A549 (cell line): Measurements from ENCODE around the gene CACNA1G. TPM values are rescaled to one million over a fixed set of nuclear protein-coding genes. Genes with fewer than 3 reads are reported as not detected.
A peak's percentile ranks its signal among the peaks of the same experiment; 100 is the strongest.

Experiments used
- ATAC-seq, 2 experiments: fragments of 200-7000 bp in 1 of 2; fragments of >200 bp in 1 of 2; cut with Nextera tagmentation in 1 of 2; cut with Tn5 transposase in 1 of 2; 3 replicates each; pipeline versions ENCODE4 v1.8.0 to v1.9.1; 2018 to 2020; ENCODE audit warnings: mild to moderate bottlenecking in 1 of 2, moderate library complexity in 1 of 2
- CTCF ChIA-PET: fragments of 300-600 bp; sonication (Branson Sonifier 250); formaldehyde crosslinking; extraction: SDS; loops from one replicate; lab custom pipeline; 2021; ENCODE audit warnings: antibody characterized with exemption, inconsistent platforms; lab: Yijun Ruan, JAX
- POLR2A ChIA-PET: fragments of 350-600 bp; formaldehyde crosslinking; extraction: SDS; loops from one replicate; lab custom pipeline; 2021; ENCODE audit warnings: antibody characterized with exemption, inconsistent platforms; lab: Yijun Ruan, JAX
- DNase-seq, 2 experiments: peaks; one replicate each; pipeline versions ENCODE4 v3.0.0 to v3.0.0-alpha.2; 2011 to 2016; ENCODE audit warnings: low read depth in 1 of 2, low spot score in 1 of 2
- FAIRE-seq: peaks from 2 replicates; lab custom pipeline; 2011; peaks lifted over from hg19 to GRCh38; lab: Jason Lieb, UNC
- H3K27ac ChIP-seq, 2 experiments: fragments of >200 bp; sonication (Bioruptor Twin); formaldehyde crosslinking; 3 replicates each; pipeline ENCODE4 v1.5.1; 2016 to 2017
- H3K4me1 ChIP-seq: fragments of >200 bp; sonication (Bioruptor Twin); formaldehyde crosslinking; 3 replicates; pipeline ENCODE4 v1.6.1; 2016
- H3K4me2 ChIP-seq: fragments of >200 bp; sonication (Bioruptor Twin); formaldehyde crosslinking; 3 replicates; pipeline ENCODE4 v1.6.1; 2016
- H3K4me3 ChIP-seq: fragments of >200 bp; sonication (Bioruptor Twin); formaldehyde crosslinking; 3 replicates; pipeline ENCODE4 v1.5.1; 2016
- H3K9me3 ChIP-seq: fragments of >200 bp; sonication (Bioruptor Twin); formaldehyde crosslinking; 3 replicates; pipeline ENCODE4 v1.6.1; 2016
- BHLHE40 ChIP-seq: IDR thresholded peaks from 2 replicates; pipeline ENCODE4 v1.6.1; 2012; ENCODE audit warnings: low read depth, low read length, inconsistent platforms
- CBX8 ChIP-seq: fragments of 200-600 bp; sonication (generic); IDR thresholded peaks from 2 replicates; pipeline ENCODE4 v1.6.1; 2016
- CHD2 ChIP-seq: fragments of 150-350 bp; IDR thresholded peaks from 2 replicates; pipeline ENCODE4 v1.6.1; 2014; ENCODE audit warnings: low read length; ENCODE audit not compliant: partially characterized antibody
- CHD4 ChIP-seq: fragments of 200-600 bp; sonication (generic); IDR thresholded peaks from 2 replicates; pipeline ENCODE4 v1.6.1; 2016; ENCODE audit warnings: antibody characterized with exemption, mild to moderate bottlenecking, borderline replicate concordance
- ESRRA ChIP-seq: fragments of 150-350 bp; IDR thresholded peaks from 2 replicates; pipeline ENCODE4 v1.6.1; 2014; ENCODE audit warnings: mild to moderate bottlenecking, low read length, borderline replicate concordance
- FOSB ChIP-seq: fragments of 250-450 bp; sonication (Bioruptor Pico); IDR thresholded peaks from 2 replicates; pipeline ENCODE4 v1.5.0; 2020; ENCODE audit warnings: mild to moderate bottlenecking, moderate library complexity
- FOSL2 ChIP-seq, 2 experiments: fragments of 450-650 bp in 1 of 2; fragments of >200 bp in 1 of 2; sonication (Bioruptor Twin) in 1 of 2; formaldehyde crosslinking; IDR thresholded peaks; 2 replicates each; pipeline versions ENCODE4 v1.5.0 to v1.6.1; 2016 to 2020; ENCODE audit warnings: mild to moderate bottlenecking in 1 of 2, moderate library complexity in 1 of 2
- FOXS1 ChIP-seq: fragments of 250-450 bp; sonication (Bioruptor Pico); IDR thresholded peaks from 2 replicates; pipeline ENCODE4 v1.5.0; 2020; ENCODE audit warnings: mild to moderate bottlenecking, moderate library complexity
- HDAC2 ChIP-seq: fragments of 200-600 bp; sonication (generic); IDR thresholded peaks from 2 replicates; pipeline ENCODE4 v1.6.1; 2016
- HOXB13 ChIP-seq: fragments of 250-450 bp; sonication (Bioruptor Pico); IDR thresholded peaks from 2 replicates; pipeline ENCODE4 v1.5.0; 2020; ENCODE audit warnings: low read depth, mild to moderate bottlenecking, moderate library complexity
- JUNB ChIP-seq: fragments of >200 bp; sonication (Bioruptor Twin); formaldehyde crosslinking; IDR thresholded peaks from 2 replicates; pipeline ENCODE4 v1.6.1; 2016
- MYC ChIP-seq: IDR thresholded peaks from 2 replicates; pipeline ENCODE4 v1.6.1; 2012; ENCODE audit warnings: mild to moderate bottlenecking, inconsistent platforms, low read length, improper control_type of control experiment, borderline replicate concordance
- NFE2L2 ChIP-seq: fragments of 150-350 bp; conservative IDR thresholded peaks from 2 replicates; pipeline ENCODE4 v1.6.1; 2014; ENCODE audit warnings: low read length
- POLR2A ChIP-seq: IDR thresholded peaks from 2 replicates; pipeline ENCODE4 v1.6.1; 2012; ENCODE audit warnings: mild to moderate bottlenecking, low read length
- RAD21 ChIP-seq, 2 experiments: fragments of >200 bp in 1 of 2; sonication (Bioruptor Twin) in 1 of 2; formaldehyde crosslinking in 1 of 2; IDR thresholded peaks in 1 of 2; conservative IDR thresholded peaks in 1 of 2; 2 replicates in 1 of 2; 3 replicates in 1 of 2; pipeline ENCODE4 v1.6.1; 2012 to 2018; ENCODE audit warnings: inconsistent platforms in 1 of 2
- RNF2 ChIP-seq: fragments of 200-600 bp; sonication (generic); IDR thresholded peaks from 2 replicates; pipeline ENCODE4 v1.6.1; 2016; ENCODE audit warnings: low read depth, mild to moderate bottlenecking, antibody characterized with exemption, moderate library complexity, borderline replicate concordance
- SMC3 ChIP-seq: fragments of >200 bp; sonication (Bioruptor Twin); formaldehyde crosslinking; IDR thresholded peaks from 3 replicates; pipeline ENCODE4 v1.6.1; 2018; ENCODE audit warnings: inconsistent platforms
- ZFP36 ChIP-seq: fragments of 450-650 bp; IDR thresholded peaks from 2 replicates; pipeline ENCODE4 v1.6.1; 2014; ENCODE audit warnings: borderline replicate concordance; ENCODE audit not compliant: partially characterized antibody
- ZSCAN20 ChIP-seq: fragments of 250-450 bp; sonication (Bioruptor Pico); IDR thresholded peaks from 2 replicates; pipeline ENCODE4 v1.8.0; 2022; ENCODE audit warnings: mild to moderate bottlenecking, moderate library complexity
- WGBS: methylation state at CpG from one replicate; pipeline ENCODE4 v1.1.6; 2017; ENCODE audit errors: missing lambda C conversion rate; 5-methylcytosine and 5-hydroxymethylcytosine counted together
- polyA plus RNA-seq, 4 experiments: library from polyadenylated mRNA; depleted of rRNA in 3 of 4; stranded (reverse); fragments of >200 nt; fragmentation: RNase III in 1 of 4; extraction: RNeasy Plus Mini Kit Qiagen cat#74134 plus additional on column Dnase treatment in 1 of 4; gene quantifications; 2 replicates in 3 of 4; 3 replicates in 1 of 4; pipeline ENCODE4 v1.2.3, GENCODE V29; 2011 to 2017
- TF ChIP-seq, protein P1 (sequence below): fragments of 150-350 bp; IDR thresholded peaks from 2 replicates; pipeline ENCODE4 v1.6.1; 2014; ENCODE audit warnings: low read depth, mild to moderate bottlenecking, low read length
- TF ChIP-seq, protein P2 (sequence below): IDR thresholded peaks from 2 replicates; pipeline ENCODE4 v1.6.1; 2012; ENCODE audit warnings: low read depth, borderline replicate concordance
- TF ChIP-seq, protein P3 (sequence below): fragments of 250-450 bp; sonication (Bioruptor Pico); IDR thresholded peaks from 2 replicates; pipeline ENCODE4 v1.5.0; 2020; ENCODE audit warnings: low read depth, mild to moderate bottlenecking, moderate library complexity

The CACNA1G gene
- polyA plus RNA-seq, 2 of the 4 experiments (the other 2 are of a cell fraction), result 4.0 to 8.9 TPM

DNA sequence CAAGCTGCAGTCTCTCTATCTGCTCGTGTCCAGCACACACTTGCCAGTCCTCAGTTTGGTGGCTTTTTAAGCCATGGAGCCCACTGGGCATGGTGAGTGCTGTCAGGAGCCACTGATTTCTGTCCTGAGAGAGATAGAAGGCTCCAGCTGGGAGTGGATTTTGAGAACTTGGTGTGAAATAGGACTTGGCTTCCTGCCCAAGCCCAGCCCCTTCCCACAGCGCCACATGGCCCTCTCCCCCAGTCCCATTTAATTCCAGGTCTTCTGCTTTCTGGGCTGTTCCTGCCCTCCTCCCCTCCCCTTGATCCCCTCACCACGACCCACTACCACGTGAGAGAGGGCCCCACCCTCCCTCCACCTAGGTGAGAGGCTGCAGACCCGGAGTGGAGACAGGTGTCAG, 59.7 kb downstream of the CACNA1G start:
- WGBS, result 77% methylated on average over 5 of the region's 5 CpGs
- no peak for FAIRE-seq
- ATAC-seq, result peak in 1 of 2 experiments; percentile 15; a peak in 3 of 6 replicates
- no peak for DNase-seq
- Histone ChIP-seq H3K4me1 (peaks cover 30% of the 10 kb centered on the region), H3K27ac (peak overlapping the region in 1 of 2 experiments; percentile 71; a peak in 4 of 6 replicates)
- POLR2A ChIA-PET, result interaction anchor here (0.6 kb wide), 1 partner anchor 78 kb away, joined by 3 read pairs; no protein-coding TSS in a partner anchor
- TF ChIP-seq, protein P1, sequence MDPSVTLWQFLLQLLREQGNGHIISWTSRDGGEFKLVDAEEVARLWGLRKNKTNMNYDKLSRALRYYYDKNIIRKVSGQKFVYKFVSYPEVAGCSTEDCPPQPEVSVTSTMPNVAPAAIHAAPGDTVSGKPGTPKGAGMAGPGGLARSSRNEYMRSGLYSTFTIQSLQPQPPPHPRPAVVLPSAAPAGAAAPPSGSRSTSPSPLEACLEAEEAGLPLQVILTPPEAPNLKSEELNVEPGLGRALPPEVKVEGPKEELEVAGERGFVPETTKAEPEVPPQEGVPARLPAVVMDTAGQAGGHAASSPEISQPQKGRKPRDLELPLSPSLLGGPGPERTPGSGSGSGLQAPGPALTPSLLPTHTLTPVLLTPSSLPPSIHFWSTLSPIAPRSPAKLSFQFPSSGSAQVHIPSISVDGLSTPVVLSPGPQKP, result no peak
- TF ChIP-seq FOXS1 (CRISPR knock-in tag) (no peak), BHLHE40 (no peak)
- TF ChIP-seq, all 56 proteins: peak for 0
- no peak overlapping the region for H3K4me3 ChIP-seq
- no peak overlapping the region for H3K4me2 ChIP-seq
- no peaks in the 10 kb centered on the region for H3K9me3 ChIP-seq
- CTCF ChIA-PET, result interaction anchor here (0.6 to 48.0 kb wide), 8 partner anchors 8 to 1321 kb away, joined by 3 to 2097 read pairs (median 4); partner anchors contain the start of genes ANKRD40 and SPATA20

DNA sequence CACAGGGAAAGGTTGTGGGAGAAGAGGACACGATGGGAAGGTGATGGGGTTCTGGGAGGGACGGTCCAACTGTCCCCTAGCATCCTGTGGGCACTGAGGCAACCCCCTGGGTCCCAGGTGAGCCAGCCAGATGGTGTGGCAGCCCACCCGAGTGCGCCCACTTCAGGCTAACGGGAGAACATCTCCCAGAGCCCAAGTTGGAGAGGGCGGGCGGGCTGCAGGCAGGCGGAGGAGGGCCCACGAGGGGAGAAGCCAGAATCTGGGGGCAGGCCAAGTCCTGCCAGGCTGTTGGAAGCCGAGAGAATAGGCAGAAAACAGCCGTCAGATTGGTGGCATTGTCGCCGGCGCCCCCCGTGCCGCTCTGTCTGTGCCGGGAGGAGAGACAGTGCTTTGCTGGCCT, 60.3 kb downstream of the CACNA1G start:
- POLR2A ChIA-PET, result no interaction called here
- no peak for FAIRE-seq
- TF ChIP-seq RNF2 (no peak), CHD2 (no peak), HOXB13 (CRISPR knock-in tag) (no peak), ESRRA (no peak), MYC (no peak), HDAC2 (no peak), POLR2A (no peak), CHD4 (no peak)
- TF ChIP-seq, protein P2, sequence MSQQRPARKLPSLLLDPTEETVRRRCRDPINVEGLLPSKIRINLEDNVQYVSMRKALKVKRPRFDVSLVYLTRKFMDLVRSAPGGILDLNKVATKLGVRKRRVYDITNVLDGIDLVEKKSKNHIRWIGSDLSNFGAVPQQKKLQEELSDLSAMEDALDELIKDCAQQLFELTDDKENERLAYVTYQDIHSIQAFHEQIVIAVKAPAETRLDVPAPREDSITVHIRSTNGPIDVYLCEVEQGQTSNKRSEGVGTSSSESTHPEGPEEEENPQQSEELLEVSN, result no peak
- TF ChIP-seq, all 56 proteins: peak for 0
- Histone ChIP-seq H3K4me1 (peaks cover 31% of the 10 kb centered on the region), H3K9me3 (no peaks in the 10 kb centered on the region), H3K27ac (peak overlapping the region in 1 of 2 experiments; percentile 71; a peak in 2 of 6 replicates), H3K4me2 (no peak overlapping the region), H3K4me3 (no peak overlapping the region)
- CTCF ChIA-PET, result interaction anchor here (10.2 to 48.0 kb wide), 3 partner anchors 8 to 75 kb away, joined by 142 to 2097 read pairs (median 406); partner anchors contain the start of genes ANKRD40 and SPATA20
- WGBS, result 84% methylated on average over 17 of the region's 17 CpGs
- DNase-seq (no peak), ATAC-seq (peak in 1 of 2 experiments; percentile 31; a peak in 2 of 6 replicates)

DNA sequence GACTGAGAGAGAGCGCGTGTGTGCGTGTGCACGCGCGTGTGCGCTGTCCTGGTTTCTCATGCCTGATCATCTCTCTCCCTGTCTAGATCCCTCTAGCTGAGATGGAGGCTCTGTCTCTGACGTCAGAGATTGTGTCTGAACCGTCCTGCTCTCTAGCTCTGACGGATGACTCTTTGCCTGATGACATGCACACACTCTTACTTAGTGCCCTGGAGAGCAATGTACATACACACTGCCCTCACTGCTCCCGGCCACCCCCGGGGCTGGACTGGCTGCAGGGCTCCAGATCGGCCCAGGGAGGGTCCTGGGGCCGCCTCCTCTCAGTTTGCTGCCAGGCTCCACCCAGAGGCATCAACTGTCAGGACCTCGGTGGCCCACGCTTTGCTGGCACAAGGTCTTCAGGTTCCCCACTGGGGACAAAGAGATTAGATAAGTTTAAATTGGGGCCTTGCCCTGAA, 61.1 kb downstream of the CACNA1G start:
- Histone ChIP-seq H3K9me3 (no peaks in the 10 kb centered on the region), H3K27ac (peak overlapping the region in 1 of 2 experiments; percentile 47; a peak in 3 of 6 replicates), H3K4me2 (no peak overlapping the region), H3K4me3 (no peak overlapping the region), H3K4me1 (peaks cover 39% of the 10 kb centered on the region)
- FAIRE-seq (no peak), DNase-seq (no peak), ATAC-seq (peak in 1 of 2 experiments; percentile 8; a peak in 3 of 6 replicates)
- CTCF ChIA-PET, result interaction anchor here (10.2 to 48.0 kb wide), 3 partner anchors 7 to 76 kb away, joined by 142 to 2097 read pairs (median 406); partner anchors contain the start of genes ANKRD40 and SPATA20
- POLR2A ChIA-PET, result no interaction called here
- 76% methylated on average over 16 of the region's 16 CpGs for WGBS
- no peak for TF ChIP-seq JUNB
- no peak for TF ChIP-seq SMC3
- no peak for TF ChIP-seq CBX8
- TF ChIP-seq FOSB, result no peak

DNA sequence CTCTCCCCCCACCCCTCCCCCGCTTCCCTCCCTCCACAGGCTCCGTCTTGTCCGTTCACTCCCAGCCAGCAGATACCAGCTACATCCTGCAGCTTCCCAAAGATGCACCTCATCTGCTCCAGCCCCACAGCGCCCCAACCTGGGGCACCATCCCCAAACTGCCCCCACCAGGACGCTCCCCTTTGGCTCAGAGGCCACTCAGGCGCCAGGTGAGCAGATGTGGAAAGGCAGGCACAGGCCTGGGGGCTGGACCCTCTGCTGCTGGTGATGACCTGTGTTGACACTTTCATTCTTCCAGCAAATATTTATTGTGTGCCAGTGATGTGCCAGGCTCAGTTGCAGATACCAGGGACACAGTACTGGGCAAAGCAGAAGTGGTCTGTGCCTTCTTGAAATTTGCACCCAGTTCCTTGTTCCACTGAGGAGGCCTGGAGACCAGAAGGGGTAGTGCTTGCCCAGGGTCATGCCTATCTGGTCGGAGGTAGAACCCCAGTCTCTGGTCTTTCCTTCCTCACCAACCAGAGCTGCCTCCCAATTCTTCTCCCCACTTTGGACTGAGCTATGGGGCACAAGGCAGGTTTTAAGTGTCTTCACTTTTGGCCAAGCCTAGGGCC, 63.9 kb downstream of the CACNA1G start:
- DNase-seq, result no peak
- ATAC-seq, result no peak
- Histone ChIP-seq H3K4me3 (no peak overlapping the region), H3K27ac (peak overlapping the region in 1 of 2 experiments; percentile 3; a peak in 1 of 6 replicates), H3K9me3 (no peaks in the 10 kb centered on the region), H3K4me1 (peaks cover 45% of the 10 kb centered on the region), H3K4me2 (no peak overlapping the region)
- ChIA-PET CTCF (interaction anchor here (0.6 to 48.0 kb wide), 15 partner anchors 14 to 324 kb away, joined by 3 to 2097 read pairs (median 10); partner anchors contain the start of genes ABCC3, ANKRD40, CACNA1G and EPN3), POLR2A (interaction anchor here (1.1 kb wide), 1 partner anchor 71 kb away, joined by 3 read pairs; no protein-coding TSS in a partner anchor)
- FAIRE-seq, result no peak
- WGBS, result 93% methylated on average over 6 of the region's 7 CpGs
- TF ChIP-seq RAD21 (conservative IDR thresholded peaks at IDR 0.05 in 1 of 2, IDR thresholded peaks at IDR 0.05 in 1 of 2), result no peak
- no peak for TF ChIP-seq CHD2
- no peak for TF ChIP-seq FOSB
- TF ChIP-seq ZSCAN20 (CRISPR knock-in tag), result no peak
- no peak for TF ChIP-seq FOSL2 (IDR thresholded peaks at IDR 0.05)
- no peak for TF ChIP-seq FOSL2 (CRISPR knock-in tag; IDR thresholded peaks at IDR 0.05)
- TF ChIP-seq, protein P3, sequence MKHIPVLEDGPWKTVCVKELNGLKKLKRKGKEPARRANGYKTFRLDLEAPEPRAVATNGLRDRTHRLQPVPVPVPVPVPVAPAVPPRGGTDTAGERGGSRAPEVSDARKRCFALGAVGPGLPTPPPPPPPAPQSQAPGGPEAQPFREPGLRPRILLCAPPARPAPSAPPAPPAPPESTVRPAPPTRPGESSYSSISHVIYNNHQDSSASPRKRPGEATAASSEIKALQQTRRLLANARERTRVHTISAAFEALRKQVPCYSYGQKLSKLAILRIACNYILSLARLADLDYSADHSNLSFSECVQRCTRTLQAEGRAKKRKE (CRISPR knock-in tag), result no peak
- no peak for TF ChIP-seq ZFP36
- TF ChIP-seq NFE2L2, result no peak
